Keratinocyte (primary cell): ENCODE data around the gene ZNF799. TPM values are rescaled to one million over a fixed set of nuclear protein-coding genes. Genes with fewer than 3 reads are reported as not detected.
"Not testable (repeated sequence)": the region's sequence is repeated elsewhere in the genome, so short reads cannot be mapped to it uniquely, and the experiment has no call there.

Experiments used
- DNase-seq: peaks from one replicate; pipeline ENCODE4 v3.0.0-alpha.2; 2011; ENCODE audit warnings: low read depth, missing footprints, low spot score
- FAIRE-seq: peaks from 2 replicates; lab custom pipeline; 2011; peaks lifted over from hg19 to GRCh38; lab: Jason Lieb, UNC
- H2AFZ ChIP-seq: 2 replicates; pipeline ENCODE4 v1.6.0; 2012; ENCODE audit warnings: low read length, control low read depth, inconsistent platforms; ENCODE audit not compliant: control insufficient read depth
- H3K27ac ChIP-seq: 2 replicates; pipeline ENCODE4 v1.5.1; 2011; ENCODE audit warnings: low read length; ENCODE audit not compliant: control insufficient read depth, insufficient read depth
- H3K27me3 ChIP-seq: 3 replicates; pipeline ENCODE4 v1.6.0; 2011; ENCODE audit warnings: low read length; ENCODE audit not compliant: control insufficient read depth, insufficient read depth; ENCODE audit errors: extremely low read depth
- H3K36me3 ChIP-seq, 2 experiments: 2 replicates in 1 of 2; 3 replicates in 1 of 2; pipeline ENCODE4 v1.5.1; 2011; ENCODE audit warnings: low read length in 2 of 2, mild to moderate bottlenecking in 1 of 2; ENCODE audit not compliant: control insufficient read depth in 2 of 2, insufficient read depth in 2 of 2; ENCODE audit errors: extremely low read depth in 1 of 2
- H3K4me1 ChIP-seq: 3 replicates; pipeline ENCODE4 v1.5.1; 2011; ENCODE audit warnings: low read length; ENCODE audit not compliant: control insufficient read depth, insufficient read depth; ENCODE audit errors: extremely low read depth
- H3K4me2 ChIP-seq: 3 replicates; pipeline ENCODE4 v1.6.0; 2011; ENCODE audit warnings: low read depth, low read length; ENCODE audit not compliant: control insufficient read depth, insufficient read depth; ENCODE audit errors: extremely low read depth
- H3K4me3 ChIP-seq, 3 experiments: fragments of 200-600 bp in 1 of 3; sonication (generic) in 1 of 3; 2 replicates in 2 of 3; 3 replicates in 1 of 3; pipeline ENCODE4 v1.5.1; 2011 to 2016; ENCODE audit warnings: low read length in 3 of 3, mild to moderate bottlenecking in 3 of 3, control low read depth in 2 of 3, inconsistent platforms in 1 of 3, low read depth in 1 of 3, mixed read lengths in 1 of 3, mixed run types in 1 of 3, moderate library complexity in 1 of 3; ENCODE audit not compliant: control insufficient read depth in 2 of 3, insufficient read depth in 2 of 3; ENCODE audit errors: extremely low read depth in 1 of 3
- H3K79me2 ChIP-seq: 2 replicates; pipeline ENCODE4 v1.6.0; 2012; ENCODE audit warnings: low read length; ENCODE audit not compliant: control insufficient read depth, insufficient read depth
- H3K9ac ChIP-seq: 3 replicates; pipeline ENCODE4 v1.6.0; 2011; ENCODE audit warnings: low read length; ENCODE audit not compliant: control insufficient read depth, insufficient read depth; ENCODE audit errors: extremely low read depth
- H3K9me1 ChIP-seq: 3 replicates; pipeline ENCODE4 v1.6.0; 2011; ENCODE audit warnings: low read length; ENCODE audit not compliant: control insufficient read depth, insufficient read depth; ENCODE audit errors: extremely low read depth
- H3K9me3 ChIP-seq: 2 replicates; pipeline ENCODE4 v1.5.1; 2012; ENCODE audit warnings: low read depth, low read length; ENCODE audit not compliant: control insufficient read depth
- H4K20me1 ChIP-seq: 3 replicates; pipeline ENCODE4 v1.6.0; 2011; ENCODE audit warnings: low read length; ENCODE audit not compliant: control insufficient read depth, insufficient read depth; ENCODE audit errors: extremely low read depth
- EZH2 ChIP-seq: IDR thresholded peaks from one replicate; pipeline ENCODE4 v1.6.1; 2012; ENCODE audit warnings: inconsistent platforms, mild to moderate bottlenecking, low read length, moderate library complexity
- dilution Hi-C: fragments of 300-500 bp; cut with MboI; formaldehyde crosslinking; loops from one replicate; pipeline ENCODE4 v1.7.0; 2020; ENCODE audit warnings: low sequenced_read_pairs; ENCODE audit not compliant: extremely low pct_ligation_motif_present
- polyA plus RNA-seq, 5 experiments: library from polyadenylated mRNA; depleted of rRNA in 3 of 5; stranded (reverse) in 3 of 5; stranded (forward) in 1 of 5; unstranded in 1 of 5; fragments of >200 nt; gene quantifications; 1 replicate in 1 of 5; 2 replicates in 3 of 5; 3 replicates in 1 of 5; pipeline versions ENCODE4 v1.2.1 to v1.2.3, GENCODE V29; 2011 to 2012; ENCODE audit warnings: missing spikeins in 2 of 5, low read depth in 1 of 5, low replicate concordance in 1 of 5
- TF ChIP-seq, protein P1 (sequence below), 3 experiments: IDR thresholded peaks in 1 of 3; conservative IDR thresholded peaks in 1 of 3; optimal IDR thresholded peaks in 1 of 3; 2 replicates in 2 of 3; 3 replicates in 1 of 3; pipeline versions ENCODE3 to v1.5.1; 2011; ENCODE audit warnings: low read length in 3 of 3, mild to moderate bottlenecking in 3 of 3, moderate library complexity in 2 of 3, control low read depth in 1 of 3, inconsistent platforms in 1 of 3; ENCODE audit not compliant: insufficient read depth in 2 of 3; ENCODE audit errors: extremely low read depth in 1 of 3

ZNF799 gene
- polyA plus RNA-seq, 1 donor (not counting 4 experiments of a cell fraction or from before 2014, with no cell fraction given) = 3.1 TPM

DNA sequence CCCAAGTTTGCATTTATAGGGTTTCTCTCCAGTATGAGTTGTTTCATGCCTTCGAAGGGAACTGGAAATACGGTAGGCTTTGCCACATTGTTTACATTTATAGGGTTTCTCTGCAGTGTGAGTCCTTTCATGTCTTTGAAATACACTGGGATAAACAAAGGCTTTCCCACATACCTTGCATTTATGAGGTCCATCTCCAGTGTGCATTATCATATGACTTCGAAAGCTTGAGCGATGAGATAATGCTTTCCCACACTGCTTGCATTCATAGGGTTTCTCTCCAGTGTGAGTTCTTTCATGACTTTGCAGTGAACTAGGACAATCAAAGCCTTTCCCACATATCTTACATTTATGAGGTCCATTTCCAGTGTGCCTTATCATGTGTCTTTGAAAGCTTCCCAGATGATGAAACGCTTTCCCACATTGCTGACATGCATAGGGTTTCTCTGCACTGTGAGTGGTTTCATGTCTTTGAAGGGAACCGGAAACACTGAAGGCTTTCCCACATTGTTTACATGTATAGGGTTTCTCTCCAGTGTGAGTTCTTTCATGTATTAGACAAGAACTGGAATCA is 29.7 kb upstream of the ZNF799 start:
- H3K27ac ChIP-seq, H3K9me1 ChIP-seq, H3K79me2 ChIP-seq, H3K36me3 ChIP-seq, H2AFZ ChIP-seq, DNase-seq, FAIRE-seq, H4K20me1 ChIP-seq, H3K4me1 ChIP-seq, H3K9ac ChIP-seq, H3K27me3 ChIP-seq, H3K4me2 ChIP-seq, dilution Hi-C loops, H3K4me3 ChIP-seq: not testable (repeated sequence)
- peaks cover 20% of the 10 kb centered on the region for H3K9me3 ChIP-seq

DNA sequence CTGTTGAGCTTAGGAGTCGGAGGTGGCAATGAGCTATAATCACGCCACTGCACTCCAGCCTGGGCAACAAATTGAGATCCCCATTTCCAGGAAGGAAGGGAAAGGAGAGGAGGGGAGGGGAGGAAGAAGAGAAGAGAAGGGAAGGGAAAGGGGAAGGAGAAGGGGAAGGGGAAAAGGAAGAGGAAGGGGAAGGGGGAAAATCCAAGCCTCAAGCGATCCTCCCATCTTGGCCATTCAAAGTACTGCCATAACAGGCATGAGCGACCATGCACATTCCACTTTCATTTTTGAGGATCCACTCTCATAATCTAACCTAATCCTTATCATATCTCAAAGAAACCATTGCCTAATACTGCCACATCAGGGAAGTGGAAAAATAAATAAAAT is 24.8 kb upstream of the ZNF799 start:
- no peak overlapping the region for H2AFZ ChIP-seq
- FAIRE-seq = no peak
- no peaks in the 10 kb centered on the region for H3K27me3 ChIP-seq
- no peaks in the 10 kb centered on the region for H3K79me2 ChIP-seq
- dilution Hi-C loops = no loop called here
- H3K36me3 ChIP-seq = peaks cover 0 to 3% of the 10 kb centered on the region in 2 experiments
- no peak overlapping the region for H3K9ac ChIP-seq
- no peak overlapping the region for H3K4me2 ChIP-seq
- H3K9me1 ChIP-seq = peaks cover 3% of the 10 kb centered on the region
- no peaks in the 10 kb centered on the region for H4K20me1 ChIP-seq
- no peak for DNase-seq
- no peak overlapping the region for H3K4me3 ChIP-seq
- H3K9me3 ChIP-seq = peaks cover 19% of the 10 kb centered on the region
- no peak overlapping the region for H3K27ac ChIP-seq
- TF ChIP-seq EZH2 = no peak
- TF ChIP-seq, protein P1, sequence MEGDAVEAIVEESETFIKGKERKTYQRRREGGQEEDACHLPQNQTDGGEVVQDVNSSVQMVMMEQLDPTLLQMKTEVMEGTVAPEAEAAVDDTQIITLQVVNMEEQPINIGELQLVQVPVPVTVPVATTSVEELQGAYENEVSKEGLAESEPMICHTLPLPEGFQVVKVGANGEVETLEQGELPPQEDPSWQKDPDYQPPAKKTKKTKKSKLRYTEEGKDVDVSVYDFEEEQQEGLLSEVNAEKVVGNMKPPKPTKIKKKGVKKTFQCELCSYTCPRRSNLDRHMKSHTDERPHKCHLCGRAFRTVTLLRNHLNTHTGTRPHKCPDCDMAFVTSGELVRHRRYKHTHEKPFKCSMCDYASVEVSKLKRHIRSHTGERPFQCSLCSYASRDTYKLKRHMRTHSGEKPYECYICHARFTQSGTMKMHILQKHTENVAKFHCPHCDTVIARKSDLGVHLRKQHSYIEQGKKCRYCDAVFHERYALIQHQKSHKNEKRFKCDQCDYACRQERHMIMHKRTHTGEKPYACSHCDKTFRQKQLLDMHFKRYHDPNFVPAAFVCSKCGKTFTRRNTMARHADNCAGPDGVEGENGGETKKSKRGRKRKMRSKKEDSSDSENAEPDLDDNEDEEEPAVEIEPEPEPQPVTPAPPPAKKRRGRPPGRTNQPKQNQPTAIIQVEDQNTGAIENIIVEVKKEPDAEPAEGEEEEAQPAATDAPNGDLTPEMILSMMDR (optimal IDR thresholded peaks at IDR 0.05 in 1 of 3, IDR thresholded peaks at IDR 0.05 in 1 of 3, conservative IDR thresholded peaks at IDR 0.05 in 1 of 3; ENCODE audit: extremely low read depth in 1 of 3, insufficient read depth in 2 of 3, low read length in 3 of 3) = no peak
- H3K4me1 ChIP-seq = no peaks in the 10 kb centered on the region
